ENCODE data around the gene LRIT2.
A peak's percentile ranks its signal among the peaks of the same experiment; 100 is the strongest.
"Not testable (repeated sequence)": the region's sequence is repeated elsewhere in the genome, so short reads cannot be mapped to it uniquely, and the experiment has no call there.

The LRIT2 gene

GRCh38 chr10:84180386-84180785 lies 45.0 kb downstream of the LRIT2 start:
- not testable (repeated sequence) for DNase-seq

- DNase-seq: peak; percentile 68
Measured at GRCh38 chr10:84179059-84179710, 46.2 kb downstream of the LRIT2 start.

- DNase-seq: no peak
Measured at GRCh38 chr10:84178160-84178609, 47.2 kb downstream of the LRIT2 start.

GRCh38 chr10:84177541-84178141 lies 47.7 kb downstream of the LRIT2 start:
- DNase-seq: no peak

DNA sequence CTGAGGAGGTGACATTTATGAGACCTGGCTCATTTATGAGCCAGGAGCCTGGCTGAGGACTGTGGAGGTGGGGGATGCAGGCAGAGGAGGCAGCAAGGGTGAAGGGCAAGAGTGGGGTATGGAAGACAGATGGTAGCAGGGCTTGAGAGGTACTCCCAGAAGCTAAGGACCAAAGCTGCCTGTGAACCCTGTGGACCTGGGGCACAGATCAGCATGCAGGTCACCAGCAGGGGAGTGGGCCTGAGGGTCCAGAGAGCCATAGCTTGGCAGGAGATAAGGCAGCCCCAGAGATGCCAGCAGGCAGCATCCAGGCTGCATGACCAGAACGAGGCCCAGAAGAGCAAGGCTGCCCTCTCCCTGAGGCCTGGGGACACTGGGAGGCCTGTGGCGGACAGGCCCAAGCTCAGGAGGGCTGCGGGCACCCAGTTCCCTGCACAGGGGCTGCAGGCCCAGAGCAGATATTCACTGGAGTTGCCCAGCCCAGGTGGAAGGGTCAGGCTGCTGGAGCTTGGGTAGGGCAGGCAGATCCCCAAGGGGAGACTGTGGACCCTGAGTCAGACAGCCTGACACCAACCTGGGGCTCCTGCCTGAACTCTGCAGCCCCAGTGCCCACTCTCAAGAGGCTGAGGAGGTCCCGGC lies 48.4 kb downstream of the LRIT2 start:
- DNase-seq: no peak

GRCh38 chr10:84176351-84176750 lies 49.0 kb downstream of the LRIT2 start:
- no peak for DNase-seq

GRCh38 chr10:84175436-84175835 lies 49.9 kb downstream of the LRIT2 start:
- DNase-seq: no peak

- no peak for DNase-seq
Measured at GRCh38 chr10:84173501-84173929, 51.8 kb downstream of the LRIT2 start, which contains the start of gene GPR15LG. TSS of gene GPR15LG (plus strand) at chr10:84173801. CDS start at chr10:84173852, 51 bp downstream.

DNA sequence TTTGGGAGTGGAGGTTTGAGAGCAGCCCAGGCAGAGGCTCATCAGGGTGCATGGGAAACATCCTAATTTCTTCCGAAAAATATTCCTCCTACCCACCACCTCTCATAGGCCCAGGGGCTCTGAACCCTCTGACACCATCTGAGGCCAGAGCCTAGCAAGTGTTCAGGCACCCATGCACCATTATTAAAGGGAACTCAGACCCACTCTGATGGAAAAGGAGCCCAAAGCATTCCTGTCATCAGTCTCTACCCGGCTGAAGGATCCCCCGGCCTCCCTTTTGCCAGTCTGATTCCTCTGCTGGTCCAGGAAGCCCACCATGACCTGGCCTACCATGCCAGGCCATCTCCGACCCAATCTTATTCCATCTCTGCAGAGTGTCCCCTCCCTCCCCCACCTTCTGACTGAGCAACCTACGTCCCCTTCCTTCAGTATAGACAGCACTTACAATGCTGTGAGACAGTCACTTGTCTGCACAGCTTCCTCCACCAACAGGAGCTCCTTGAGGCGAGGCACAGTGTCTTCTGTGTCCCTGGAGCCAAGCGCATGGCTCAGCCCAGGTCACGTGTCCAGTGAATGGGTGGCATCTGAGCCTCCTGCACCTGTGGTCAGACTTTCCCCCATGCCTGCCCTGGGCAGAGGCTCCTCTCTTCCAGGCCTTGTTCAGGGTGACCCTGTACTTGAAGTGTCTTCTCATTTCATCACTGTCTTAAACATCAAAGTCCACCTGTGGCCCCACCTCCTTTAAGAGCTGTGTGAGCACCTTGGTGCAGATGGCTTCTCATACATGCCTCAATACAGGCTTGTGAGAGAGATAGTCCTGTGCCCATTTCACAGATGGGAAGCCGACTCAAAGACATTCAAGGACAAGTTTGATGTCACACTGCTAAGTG lies 52.6 kb downstream of the LRIT2 start:
- DNase-seq: no peak

GRCh38 chr10:84171700-84172466 lies 53.5 kb downstream of the LRIT2 start:
- DNase-seq: not testable (repeated sequence)

GRCh38 chr10:84171237-84171636 lies 54.1 kb downstream of the LRIT2 start:
- DNase-seq: not testable (repeated sequence)

Measured in NCI-H82 (cell line).